Measurements from ENCODE around the gene BTBD3.

BTBD3 gene

DNA sequence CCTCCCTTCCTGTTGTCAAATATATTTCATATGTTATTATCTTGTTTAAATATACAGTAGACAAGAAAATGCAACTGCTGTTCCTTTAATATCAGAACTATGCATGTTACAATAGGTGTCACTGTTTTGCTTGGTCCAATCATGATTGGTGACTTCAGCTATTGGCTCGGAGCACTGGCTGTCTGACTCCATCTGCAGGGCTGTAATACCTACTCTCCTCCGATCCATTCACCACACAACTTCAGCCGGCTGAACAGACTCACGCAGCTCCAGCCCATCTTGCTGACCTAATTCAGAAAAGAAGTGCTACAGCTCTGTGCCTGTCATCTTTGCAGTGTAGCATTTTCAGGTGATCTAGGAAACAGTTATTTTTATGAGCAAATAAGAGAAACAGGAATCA lies at the start of gene BTBD3:
BTBD3 (plus strand) TSS at position 231 of the 400 bp plus-strand sequence. CDS start 383 bp downstream, outside the sequence.
- DNase-seq (ENCODE audit: low spot score) (no peak), FAIRE-seq (no peak)

DNA sequence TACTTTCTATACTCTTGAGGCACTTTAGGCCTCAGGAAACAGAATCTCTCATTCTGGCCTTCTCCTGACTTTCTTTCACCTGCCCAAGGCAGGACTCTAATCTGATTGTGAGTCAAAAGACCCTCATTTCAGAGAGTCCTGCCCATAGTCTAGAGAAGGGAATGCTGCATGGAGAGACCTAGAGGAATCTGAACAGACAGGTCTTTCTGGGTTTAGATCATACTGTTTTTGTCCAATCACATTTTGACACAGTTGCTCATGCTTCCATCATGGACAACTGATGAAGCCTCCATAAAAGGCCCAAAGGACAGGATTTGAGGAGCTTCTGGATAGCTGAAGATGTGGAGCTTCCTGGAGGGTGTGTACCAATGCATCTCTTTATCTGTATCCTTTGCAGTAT lies 48.1 kb upstream of the BTBD3 start:
- DNase-seq (ENCODE audit: low spot score) (no peak), FAIRE-seq (no peak)

DNA sequence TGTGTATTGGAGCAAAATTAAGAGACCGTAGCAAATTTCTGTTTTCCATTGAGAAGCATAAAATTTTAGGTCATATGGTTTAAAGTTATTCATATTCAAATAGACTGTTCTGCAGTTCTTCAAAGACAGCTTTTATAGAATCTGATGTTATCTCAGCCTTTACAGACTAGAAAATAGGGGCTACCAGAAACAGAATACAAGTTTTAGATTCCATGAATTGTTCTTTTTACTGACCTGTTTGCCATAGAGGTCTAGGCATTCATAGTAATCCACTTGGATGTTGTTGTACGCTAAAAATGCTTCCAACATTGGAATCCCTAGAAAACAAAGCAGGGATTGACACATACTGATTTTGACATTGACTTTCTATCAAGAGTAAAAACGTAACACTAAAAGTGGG lies 47.3 kb upstream of the BTBD3 start:
- FAIRE-seq: no peak

DNA sequence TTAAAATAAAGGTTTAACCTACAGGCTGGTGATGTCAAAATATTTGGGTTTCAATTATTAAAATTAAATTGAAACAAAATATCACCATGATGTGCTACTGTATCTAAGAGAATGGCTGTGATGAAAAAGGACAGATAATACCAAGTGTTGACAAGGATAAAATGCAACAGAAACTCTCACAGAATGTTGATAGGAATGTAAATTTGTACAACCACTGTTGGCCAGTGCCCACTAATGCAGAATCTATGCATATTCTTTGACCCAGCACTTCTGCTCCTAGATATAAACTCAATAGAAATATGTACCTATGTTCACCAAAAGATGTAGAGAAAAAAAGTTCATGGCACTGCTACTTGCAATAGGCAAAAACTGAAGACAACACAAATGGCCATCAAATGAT lies 41.1 kb upstream of the BTBD3 start:
- FAIRE-seq: no peak

More for the DNA sequence above, 47.3 kb upstream of the BTBD3 start:
- no peak for DNase-seq (ENCODE audit: low spot score)

DNA sequence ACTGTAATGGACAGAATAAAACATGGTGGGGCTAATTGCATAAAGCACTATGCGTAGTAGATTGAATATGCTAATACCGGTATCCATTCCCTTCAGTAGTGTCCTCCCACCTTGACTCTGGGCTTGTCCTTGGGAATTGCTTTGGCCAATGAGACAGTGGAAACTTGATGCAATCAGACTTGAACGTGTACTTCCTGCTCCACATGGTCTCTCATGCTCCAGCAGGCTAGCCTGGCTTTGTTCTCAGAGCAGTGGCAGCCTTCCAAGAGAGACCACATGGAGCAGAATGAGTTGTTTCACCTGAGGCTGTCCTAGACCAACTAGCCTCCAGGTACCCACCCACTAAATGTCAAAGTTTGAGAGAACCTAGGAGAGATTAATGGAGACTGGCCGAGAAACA lies 37.0 kb upstream of the BTBD3 start:
- DNase-seq (ENCODE audit: low spot score) (no peak), FAIRE-seq (no peak)

More for the DNA sequence above, 41.1 kb upstream of the BTBD3 start:
- DNase-seq (ENCODE audit: low spot score): no peak

DNA sequence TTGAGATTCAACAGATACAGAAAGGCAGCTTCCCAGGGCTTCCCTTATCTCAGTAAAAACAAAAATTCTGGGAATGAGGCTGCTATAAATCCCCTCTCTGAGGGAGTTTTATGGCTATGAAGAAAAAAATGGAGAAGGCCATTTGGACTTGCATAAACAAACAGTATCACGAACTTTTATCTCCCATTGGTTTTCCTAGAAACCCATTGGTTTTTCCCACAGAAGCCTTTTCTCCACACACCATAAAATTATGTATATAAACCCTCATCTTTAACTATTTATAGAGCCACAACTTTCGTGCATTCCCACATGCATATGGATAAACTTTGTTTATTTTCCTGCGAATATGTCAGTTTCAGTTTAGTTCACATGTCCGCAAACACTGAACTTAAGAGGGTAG lies 36.2 kb upstream of the BTBD3 start:
- FAIRE-seq (no peak), DNase-seq (ENCODE audit: low spot score) (no peak)

DNA sequence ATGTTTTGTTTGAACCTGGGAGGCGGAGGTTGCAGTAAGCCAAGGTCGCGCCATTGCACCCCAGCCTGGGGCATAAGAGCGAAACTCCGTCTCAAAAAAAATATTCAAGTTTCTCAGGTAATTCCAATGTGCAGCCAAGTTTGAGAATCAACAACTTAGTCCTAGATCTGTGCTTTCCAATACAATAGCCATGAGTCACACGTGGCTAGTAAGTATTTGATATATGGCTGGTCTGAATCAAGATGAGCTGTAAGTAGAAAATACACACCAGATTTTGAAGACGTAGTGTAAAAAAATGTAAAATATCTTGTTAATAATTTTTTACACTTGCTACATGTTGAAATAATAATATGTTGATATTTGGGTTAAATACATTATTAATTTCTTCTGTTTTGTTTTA lies 35.0 kb upstream of the BTBD3 start:
- no peak for FAIRE-seq
- DNase-seq (ENCODE audit: low spot score): no peak

DNA sequence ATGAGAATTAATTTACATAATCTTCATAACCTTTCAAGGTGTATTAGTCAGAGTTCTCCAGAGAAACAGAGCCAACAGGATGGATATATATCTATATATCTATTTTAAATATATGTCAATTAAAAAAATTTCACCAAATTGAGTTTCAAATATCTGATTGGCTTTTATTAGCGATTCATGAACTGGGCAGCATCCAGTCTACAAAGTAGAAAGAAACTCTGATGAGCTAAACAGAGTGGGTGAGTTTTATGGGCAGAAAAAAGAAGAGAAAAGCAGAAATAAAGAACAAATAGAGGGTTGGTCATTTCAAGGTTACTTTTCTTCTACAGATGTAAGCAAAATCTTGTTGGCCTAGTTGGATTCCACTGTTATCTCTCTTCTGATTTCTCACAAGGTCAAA lies 29.0 kb upstream of the BTBD3 start:
- DNase-seq (ENCODE audit: low spot score): no peak
- no peak for FAIRE-seq

DNA sequence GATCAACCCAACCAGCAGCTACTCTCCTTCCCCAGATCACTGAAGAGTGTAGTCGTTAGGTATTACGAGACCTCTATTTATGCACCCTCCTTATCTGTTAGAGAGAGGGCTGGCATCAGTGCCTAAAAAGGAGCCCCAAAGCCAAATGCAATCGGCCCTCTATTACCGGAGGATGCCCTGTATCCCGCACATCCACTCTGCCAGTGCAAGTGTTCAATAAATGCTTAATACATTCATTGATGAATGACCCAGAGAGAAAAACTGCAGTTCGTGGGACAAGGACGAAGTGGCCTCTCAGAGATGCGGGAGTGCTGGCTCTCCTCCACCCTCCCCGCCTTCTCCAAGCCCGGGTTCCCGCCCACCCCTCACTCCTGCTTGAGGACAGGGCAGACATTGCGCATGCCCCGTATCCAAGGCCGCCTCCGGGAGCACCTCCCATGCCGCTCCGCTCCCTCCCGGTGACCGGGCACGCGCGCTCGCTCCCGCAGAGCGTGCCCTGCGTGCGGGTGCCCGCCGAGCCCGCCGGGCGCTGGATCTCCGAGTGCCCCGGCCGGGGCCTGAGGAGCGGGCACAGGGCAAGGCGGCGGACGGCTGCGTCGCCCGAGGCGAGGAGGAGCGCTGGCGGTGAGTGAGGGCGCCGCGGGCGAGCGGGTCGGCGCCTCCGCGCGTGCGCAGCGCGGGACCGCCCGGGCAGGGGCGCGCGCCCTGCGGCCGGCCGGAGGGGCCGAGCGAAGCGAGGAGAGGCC lies 27.2 kb upstream of the BTBD3 start:
- DNase-seq (ENCODE audit: low spot score) (peak; percentile 68), FAIRE-seq (no peak)

DNA sequence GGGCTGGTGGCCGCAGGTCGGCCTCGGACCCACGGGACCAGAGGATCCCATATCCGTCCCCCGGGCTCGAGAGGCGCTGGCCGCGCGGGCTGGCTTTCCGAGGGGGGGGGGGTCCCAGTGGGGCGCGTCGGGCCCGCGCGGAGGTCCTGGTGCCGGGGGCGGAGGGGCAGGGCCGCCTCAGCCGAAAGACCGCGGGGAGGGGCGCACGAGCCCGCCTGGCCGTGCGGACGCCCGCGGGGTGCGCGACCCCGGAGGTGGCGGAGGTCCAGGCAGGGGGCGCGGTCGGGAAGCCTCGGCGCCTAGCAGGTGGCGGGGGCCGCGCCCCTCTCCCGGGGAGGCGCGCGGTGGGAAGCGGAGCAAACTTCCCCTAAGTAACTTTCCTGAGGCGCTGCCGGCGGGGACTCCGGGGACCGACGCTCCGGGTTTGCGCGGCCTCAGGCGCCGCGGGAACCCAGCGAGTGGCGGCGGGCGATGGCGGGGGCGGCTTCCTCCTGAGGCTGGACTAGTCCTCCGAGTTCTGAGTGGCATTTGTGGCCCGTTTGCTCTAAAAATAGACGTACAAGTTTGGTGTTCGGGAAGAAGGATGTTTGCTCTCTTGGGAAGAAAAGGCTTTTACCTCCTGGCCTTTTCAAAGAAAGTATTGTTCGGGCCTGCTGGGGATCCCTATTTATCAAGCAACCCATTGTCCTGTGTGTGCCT lies 26.5 kb upstream of the BTBD3 start:
- no peak for FAIRE-seq
- no peak for DNase-seq (ENCODE audit: low spot score)

DNA sequence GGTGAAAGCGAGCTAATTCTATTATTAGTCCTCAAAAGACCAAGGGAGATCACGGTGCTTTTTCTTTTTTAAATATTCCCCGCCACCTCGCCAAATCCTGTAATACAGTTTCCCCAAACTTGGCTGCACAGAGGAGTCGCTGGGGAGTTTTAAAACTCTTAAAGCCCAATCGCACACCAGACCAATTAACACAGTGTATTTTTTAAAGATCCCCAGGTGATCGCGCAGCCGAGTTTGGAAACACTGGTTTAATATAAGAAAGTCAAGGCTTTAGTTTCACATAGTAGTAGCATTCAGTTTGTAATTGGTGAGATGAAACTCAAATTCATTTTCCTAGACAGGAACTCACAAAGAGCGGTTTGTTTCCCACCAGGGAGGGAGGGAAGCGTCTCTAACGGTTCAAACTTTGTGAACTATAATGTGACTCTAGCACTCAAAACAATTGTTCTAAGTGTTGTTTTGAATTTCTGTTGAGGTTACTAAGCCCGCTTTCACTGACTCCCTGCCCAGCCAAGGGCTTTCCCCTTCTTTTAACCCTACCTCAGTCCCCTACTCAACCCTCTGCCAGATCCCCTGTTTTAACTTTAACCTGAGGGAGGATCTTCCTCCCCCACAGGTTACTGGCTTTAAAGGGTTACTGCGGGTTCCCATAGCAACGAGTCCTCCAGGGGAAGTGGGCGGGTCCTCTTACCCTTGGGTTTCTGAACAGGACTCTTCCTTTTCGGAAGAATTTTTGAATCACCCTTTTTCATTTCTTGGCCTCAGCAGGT lies 25.7 kb upstream of the BTBD3 start:
- FAIRE-seq (peak; percentile 58), DNase-seq (ENCODE audit: low spot score) (peak; percentile 60)

DNA sequence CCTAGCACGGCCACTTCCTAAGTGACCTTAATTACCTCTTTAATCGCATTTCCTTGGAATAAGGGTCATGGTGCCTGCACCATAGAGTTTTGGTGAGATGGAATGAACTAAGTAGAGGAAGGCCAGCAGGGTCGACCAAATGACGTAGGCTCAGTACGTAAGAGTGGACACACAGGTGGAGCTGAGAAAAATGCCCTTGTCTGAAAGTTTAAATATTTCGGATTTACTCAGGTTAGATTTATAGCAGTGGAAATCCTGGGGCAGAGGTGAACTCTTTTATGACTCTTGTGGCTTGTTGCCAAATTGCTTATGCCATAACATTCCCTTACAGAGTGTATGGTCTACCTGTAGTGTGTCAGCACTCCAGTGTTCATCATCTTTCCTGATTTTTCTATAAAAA lies 23.6 kb upstream of the BTBD3 start:
- DNase-seq (ENCODE audit: low spot score): no peak
- no peak for FAIRE-seq

DNA sequence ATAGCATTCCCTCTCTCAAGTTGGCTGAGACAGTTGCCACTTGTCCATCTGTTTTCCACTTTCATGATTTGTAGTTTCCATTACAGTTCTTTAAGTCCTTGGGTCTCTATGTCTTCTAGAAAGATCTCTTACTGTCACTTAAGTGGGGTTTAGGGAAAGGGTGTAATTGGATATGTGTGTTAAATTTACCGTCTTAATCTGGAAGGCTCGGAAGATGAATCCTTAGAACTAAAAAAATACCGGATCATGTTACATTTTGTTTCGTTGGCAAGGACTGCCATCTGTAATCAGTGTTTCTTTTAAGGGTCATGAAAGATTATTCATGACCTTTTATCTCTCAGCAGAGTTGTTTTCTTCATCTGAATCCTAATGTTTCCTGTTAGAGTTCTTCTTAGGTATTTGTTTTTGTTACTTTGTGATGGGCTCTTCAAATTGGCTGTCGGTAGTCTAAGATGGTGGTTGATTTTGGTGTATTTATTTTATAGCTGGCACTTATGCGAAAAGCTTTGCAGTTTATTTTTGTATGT lies 21.8 kb upstream of the BTBD3 start:
- FAIRE-seq: no peak
- no peak for DNase-seq (ENCODE audit: low spot score)

DNA sequence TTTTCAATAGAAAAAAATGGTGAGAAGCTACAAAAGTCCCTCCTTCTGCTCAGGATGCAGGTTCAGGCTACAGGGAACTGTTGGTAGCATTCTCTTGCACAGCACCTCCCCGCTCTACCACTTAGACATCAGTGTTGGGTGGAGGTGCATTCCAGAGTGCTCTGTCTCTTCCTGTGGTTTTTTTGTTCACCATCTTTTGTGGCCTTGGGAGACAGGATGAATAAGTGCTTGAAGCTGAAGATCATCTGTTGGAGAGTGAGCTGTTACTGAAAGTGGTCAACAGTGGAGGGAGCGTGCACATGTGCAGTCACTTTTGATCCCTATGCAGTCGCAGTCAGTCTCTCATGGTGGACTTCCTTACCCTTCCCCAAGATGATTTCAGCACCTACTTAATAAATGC lies 16.6 kb upstream of the BTBD3 start:
- peak; percentile 75 for FAIRE-seq
- peak; percentile 82 for DNase-seq (ENCODE audit: low spot score)

DNA sequence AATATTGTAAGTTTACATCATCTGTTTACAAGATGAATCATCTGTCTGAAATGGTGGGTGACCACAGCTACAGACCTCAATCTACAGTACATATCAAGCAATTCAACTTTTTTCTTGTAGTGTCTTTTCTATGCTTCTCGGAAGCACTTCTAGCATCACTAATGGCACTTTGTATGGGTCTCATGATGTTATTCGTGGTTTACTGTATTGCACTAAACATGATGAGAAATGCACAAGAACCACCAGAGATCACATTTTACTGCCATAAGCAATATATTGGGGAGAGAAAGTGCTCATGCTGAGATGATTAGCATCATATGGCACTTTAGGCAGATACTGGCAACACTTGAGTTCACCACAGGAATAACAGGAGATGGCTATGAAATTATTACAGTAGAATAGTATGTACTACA lies 15.4 kb upstream of the BTBD3 start:
- peak; percentile 22 for DNase-seq (ENCODE audit: low spot score)
- peak; percentile 8 for FAIRE-seq

DNA sequence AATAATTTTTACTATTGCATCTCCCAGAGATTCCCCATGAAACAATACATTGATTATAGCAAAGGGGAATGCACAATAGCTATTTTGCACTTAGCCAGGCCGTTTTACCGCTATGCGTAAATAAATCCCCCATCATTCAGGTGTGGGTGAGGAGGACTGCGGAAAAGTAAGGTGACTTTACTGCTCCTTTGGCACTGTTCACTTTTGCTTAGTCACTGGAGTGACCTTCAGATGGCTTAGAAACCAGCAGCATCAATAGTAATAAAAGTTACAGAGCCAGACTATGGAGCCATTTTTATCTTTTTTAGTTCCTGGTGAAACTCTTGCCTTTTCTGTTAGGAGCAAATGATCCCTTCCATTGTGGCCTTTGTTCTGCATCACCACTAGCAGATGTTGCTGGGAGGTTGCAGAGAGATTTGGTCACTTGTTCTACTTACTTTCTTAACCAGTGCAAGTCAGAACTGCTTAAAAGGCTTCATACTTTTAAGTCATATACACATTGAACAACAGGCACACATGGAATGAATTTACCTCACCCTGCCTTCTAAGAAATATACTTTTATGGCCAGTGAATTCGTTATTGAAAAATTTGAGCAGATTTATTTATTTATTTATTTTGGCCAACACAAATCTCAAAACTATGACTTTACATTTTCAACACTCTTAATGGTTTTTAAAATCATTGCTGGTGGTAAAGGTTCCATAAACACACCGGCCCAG lies 12.1 kb upstream of the BTBD3 start:
- no peak for DNase-seq (ENCODE audit: low spot score)

DNA sequence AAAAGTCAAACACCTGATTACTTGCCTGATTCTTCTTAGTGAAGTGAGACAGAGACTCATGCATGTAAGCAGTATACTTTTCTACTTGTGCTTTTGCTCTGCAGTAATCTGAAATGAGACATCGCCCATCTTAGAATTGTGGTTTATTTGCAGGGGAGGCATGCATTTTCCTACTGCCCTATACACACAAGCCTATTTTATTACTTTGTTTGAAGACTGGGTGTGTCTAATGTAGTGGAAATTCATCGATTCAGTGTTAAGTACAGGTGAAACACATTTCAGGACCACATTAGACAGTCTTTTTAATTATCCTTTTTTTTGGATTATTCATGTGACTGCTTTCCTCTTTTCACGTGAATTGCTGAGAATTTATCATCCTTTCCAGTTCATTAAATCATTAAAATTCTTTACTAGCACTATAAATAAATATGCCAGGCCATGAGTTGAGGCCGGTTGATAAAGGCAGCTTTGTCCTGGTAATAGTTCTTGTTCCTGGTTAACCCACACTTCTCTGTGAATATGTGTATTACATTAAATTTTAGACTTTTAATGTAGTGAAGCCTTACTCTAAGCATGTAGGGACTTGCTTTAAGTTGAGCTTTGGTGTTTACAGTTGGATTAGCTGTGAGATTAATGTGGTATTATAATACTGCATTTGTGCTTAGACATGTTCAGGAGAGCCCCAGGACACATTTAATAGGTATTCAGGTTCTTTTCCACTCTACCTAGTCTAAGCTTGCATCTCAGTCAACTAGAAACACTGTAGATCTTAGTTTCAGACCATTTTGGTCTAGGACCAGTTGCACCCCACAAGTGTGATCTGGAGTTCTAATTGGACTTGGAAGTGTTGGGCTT lies 10.8 kb upstream of the BTBD3 start:
- FAIRE-seq: no peak
- no peak for DNase-seq (ENCODE audit: low spot score)

More for the DNA sequence above, 12.1 kb upstream of the BTBD3 start:
- FAIRE-seq: no peak

DNA sequence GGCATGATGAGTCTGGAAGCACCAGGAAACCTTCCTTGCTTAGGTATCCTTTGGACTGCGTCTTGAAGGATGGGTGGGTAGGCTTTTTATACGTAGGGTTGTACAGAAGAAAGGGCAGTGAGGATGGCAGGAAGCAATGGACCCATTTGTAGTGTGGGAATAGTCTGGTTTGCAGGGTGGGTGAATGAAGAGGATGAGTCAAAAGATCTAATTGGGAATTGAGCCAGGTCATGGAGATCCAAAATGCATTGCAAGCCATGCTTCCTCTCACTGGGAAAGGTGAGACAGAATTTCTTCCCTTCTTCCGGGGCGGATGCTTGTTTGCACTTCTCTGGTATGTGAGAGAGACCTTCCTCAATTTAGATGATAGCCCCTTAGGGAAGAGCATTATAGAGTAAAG lies 10.1 kb upstream of the BTBD3 start:
- DNase-seq (ENCODE audit: low spot score) (no peak), FAIRE-seq (no peak)

DNA sequence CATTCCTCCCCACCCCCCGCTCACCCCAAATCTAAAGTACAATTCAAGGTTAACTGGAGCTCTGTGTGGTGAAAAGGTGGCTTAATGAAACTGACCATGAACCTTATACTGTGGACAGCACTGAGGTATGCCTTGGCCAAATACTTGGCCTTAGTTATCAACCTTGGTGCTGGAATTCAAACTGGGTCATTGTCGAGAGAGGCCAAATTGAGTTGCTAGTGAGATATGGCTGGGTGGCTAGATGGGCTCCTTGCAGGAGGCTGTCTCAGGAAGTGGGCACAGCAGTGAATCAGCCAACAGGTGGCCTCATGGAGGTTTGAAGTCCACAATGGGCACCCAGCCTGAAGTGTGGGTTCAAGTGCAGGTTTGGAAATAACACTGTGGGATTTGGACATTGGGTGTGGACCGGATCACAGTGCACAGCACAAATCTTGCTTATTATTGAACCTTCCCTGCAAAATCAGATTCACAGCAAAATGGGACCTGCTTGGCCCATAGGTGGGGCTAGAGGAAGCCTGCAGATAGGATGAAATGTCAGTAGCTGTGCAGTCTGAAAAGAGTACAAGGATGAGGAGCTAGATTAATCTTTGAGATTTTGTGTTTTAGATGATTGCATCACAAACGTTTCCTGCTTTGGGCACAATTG lies 5.6 kb upstream of the BTBD3 start:
- FAIRE-seq (no peak), DNase-seq (ENCODE audit: low spot score) (no peak)

All from RCC 7860 (cell line).